HG03064 (cell line): ENCODE data around the gene SIGLEC9.

Source experiments
- ATAC-seq: cut with Tn5 transposase; IDR thresholded peaks from one replicate; pipeline ENCODE4 v1.9.1; 2021; ENCODE audit warnings: low read depth; ENCODE audit not compliant: unreplicated experiment

The SIGLEC9 gene

GRCh38 chr19:51124729-51125128 lies at the start of gene SIGLEC9:
TSS of gene SIGLEC9 (plus strand) at chr19:51124906. CDS start at chr19:51124975, 69 bp downstream.
- no peak for ATAC-seq

GRCh38 chr19:51075998-51076397 lies 48.7 kb upstream of the SIGLEC9 start:
- no peak for ATAC-seq

GRCh38 chr19:51076631-51077213 lies 48.0 kb upstream of the SIGLEC9 start:
- no peak for ATAC-seq

GRCh38 chr19:51078104-51078503 lies 46.6 kb upstream of the SIGLEC9 start:
- ATAC-seq = no peak

- ATAC-seq = no peak
These were observed 46.0 kb upstream of the SIGLEC9 start for GRCh38 chr19:51078731-51079130.

- ATAC-seq = no peak
These were observed 45.1 kb upstream of the SIGLEC9 start for GRCh38 chr19:51079481-51080110.

- ATAC-seq = no peak
These were observed 43.2 kb upstream of the SIGLEC9 start for GRCh38 chr19:51081476-51081875.

GRCh38 chr19:51082611-51083010 lies 42.1 kb upstream of the SIGLEC9 start, which contains the start of gene KLK14:
TSS of gene KLK14 (minus strand) at chr19:51082887. CDS start at chr19:51082614, 273 bp downstream.
- ATAC-seq = no peak

GRCh38 chr19:51083181-51083580 lies 41.5 kb upstream of the SIGLEC9 start:
- no peak for ATAC-seq

- ATAC-seq = no peak
These were observed 40.9 kb upstream of the SIGLEC9 start for GRCh38 chr19:51083783-51084182.

- no peak for ATAC-seq
These were observed 40.2 kb upstream of the SIGLEC9 start for GRCh38 chr19:51084505-51084904.

GRCh38 chr19:51086153-51086850 lies 38.4 kb upstream of the SIGLEC9 start:
- no peak for ATAC-seq

GRCh38 chr19:51089786-51090185 lies 34.9 kb upstream of the SIGLEC9 start:
- ATAC-seq = no peak

GRCh38 chr19:51090471-51090870 lies 34.2 kb upstream of the SIGLEC9 start:
- ATAC-seq = no peak

- ATAC-seq = no peak
These were observed 33.6 kb upstream of the SIGLEC9 start for GRCh38 chr19:51091126-51091525.

- no peak for ATAC-seq
These were observed 32.5 kb upstream of the SIGLEC9 start for GRCh38 chr19:51091895-51092873.

GRCh38 chr19:51093101-51093500 lies 31.6 kb upstream of the SIGLEC9 start:
- no peak for ATAC-seq

- no peak for ATAC-seq
These were observed 31.0 kb upstream of the SIGLEC9 start for GRCh38 chr19:51093510-51094345.

- ATAC-seq = no peak
These were observed 29.9 kb upstream of the SIGLEC9 start for GRCh38 chr19:51094696-51095279.
